ENCODE results near the gene NRXN3. TPM values are rescaled to one million over a fixed set of nuclear protein-coding genes. Genes with fewer than 3 reads are reported as not detected.

Gene NRXN3
- total RNA-seq, 1 experiment from 2014 or later, result not detected

DNA sequence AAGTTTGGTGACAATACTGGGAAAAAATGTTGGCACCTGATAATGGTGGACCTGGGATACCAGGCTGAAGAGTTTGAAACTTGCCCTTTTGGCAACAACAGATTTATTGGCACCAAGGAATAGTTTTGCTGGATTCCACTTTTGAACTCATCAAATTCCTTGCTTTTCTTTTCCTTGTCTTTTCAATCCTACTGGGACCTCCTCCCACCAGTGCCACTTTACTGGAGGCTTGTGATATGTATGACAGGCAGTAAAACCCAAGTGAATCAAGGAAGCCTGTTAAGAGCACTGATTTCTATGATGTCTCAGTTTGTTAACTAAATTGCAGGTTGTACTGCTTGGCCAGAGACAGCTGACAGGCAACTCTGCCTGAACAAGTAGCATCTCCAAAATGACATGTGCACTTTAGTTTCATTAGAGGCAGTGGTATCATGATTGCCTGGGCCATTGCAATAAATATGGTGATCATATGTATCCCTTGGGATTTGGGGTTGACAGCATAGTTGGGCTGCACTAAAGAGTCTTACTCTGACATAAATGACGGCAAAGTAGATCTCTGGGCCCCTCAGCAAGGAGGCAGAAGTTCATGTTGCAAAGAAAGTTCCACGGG lies 1475.7 kb downstream of the NRXN3 start (continued):
- TF ChIP-seq, protein P1, sequence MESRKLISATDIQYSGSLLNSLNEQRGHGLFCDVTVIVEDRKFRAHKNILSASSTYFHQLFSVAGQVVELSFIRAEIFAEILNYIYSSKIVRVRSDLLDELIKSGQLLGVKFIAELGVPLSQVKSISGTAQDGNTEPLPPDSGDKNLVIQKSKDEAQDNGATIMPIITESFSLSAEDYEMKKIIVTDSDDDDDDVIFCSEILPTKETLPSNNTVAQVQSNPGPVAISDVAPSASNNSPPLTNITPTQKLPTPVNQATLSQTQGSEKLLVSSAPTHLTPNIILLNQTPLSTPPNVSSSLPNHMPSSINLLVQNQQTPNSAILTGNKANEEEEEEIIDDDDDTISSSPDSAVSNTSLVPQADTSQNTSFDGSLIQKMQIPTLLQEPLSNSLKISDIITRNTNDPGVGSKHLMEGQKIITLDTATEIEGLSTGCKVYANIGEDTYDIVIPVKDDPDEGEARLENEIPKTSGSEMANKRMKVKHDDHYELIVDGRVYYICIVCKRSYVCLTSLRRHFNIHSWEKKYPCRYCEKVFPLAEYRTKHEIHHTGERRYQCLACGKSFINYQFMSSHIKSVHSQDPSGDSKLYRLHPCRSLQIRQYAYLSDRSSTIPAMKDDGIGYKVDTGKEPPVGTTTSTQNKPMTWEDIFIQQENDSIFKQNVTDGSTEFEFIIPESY (IDR thresholded peaks at IDR 0.05; ENCODE audit: extremely low read depth, insufficient replicate concordance, low read length), result no peak
- TF ChIP-seq FOSL1 (IDR thresholded peaks at IDR 0.05; ENCODE audit: low read depth) (no peak), JUND (IDR thresholded peaks at IDR 0.05) (no peak), CBX3 (IDR thresholded peaks at IDR 0.05; ENCODE audit: low read depth) (no peak), EZH2 (IDR thresholded peaks at IDR 0.05) (no peak), ZFX (IDR thresholded peaks at IDR 0.05) (no peak), CEBPB (IDR thresholded peaks at IDR 0.05; ENCODE audit: low read depth) (no peak), SRF (IDR thresholded peaks at IDR 0.05; ENCODE audit: low read depth) (no peak), RAD21 (IDR thresholded peaks at IDR 0.05; ENCODE audit: low read depth) (no peak)
- TF ChIP-seq, protein P2, sequence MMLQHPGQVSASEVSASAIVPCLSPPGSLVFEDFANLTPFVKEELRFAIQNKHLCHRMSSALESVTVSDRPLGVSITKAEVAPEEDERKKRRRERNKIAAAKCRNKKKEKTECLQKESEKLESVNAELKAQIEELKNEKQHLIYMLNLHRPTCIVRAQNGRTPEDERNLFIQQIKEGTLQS (IDR thresholded peaks at IDR 0.05), result no peak

DNA sequence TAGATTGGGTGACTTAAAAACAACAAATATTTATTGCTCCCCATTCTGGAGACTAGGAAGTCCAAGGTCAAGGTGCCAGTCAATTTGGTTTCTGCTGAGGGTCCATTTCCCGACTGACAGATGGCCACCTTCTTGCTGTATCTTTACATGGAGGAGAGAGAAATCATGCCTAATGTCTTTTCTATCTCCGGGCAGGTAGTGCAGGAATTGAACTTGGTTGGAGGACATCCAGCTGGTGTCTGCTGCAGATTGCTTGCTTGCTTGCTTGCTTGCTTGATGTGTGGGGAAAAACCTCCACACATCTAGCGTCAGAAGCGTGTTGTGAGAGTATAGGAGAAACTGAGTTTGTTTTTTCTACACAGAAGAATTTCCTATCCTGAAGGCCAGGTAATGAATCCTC lies 1479.7 kb downstream of the NRXN3 start:
- ChIA-PET POLR2A (no interaction called here), CTCF (no interaction called here), RAD21 (ENCODE audit: low non-redundant PET in 1 of 2, low total read pairs in 2 of 2, uncharacterized antibody in 2 of 2, unreplicated experiment in 2 of 2) (no interaction called here)
- intact Hi-C loops (cut with micrococcal nuclease), result no loop called here
- Histone ChIP-seq H4K20me1 (ENCODE audit: insufficient read depth) (no peaks in the 10 kb centered on the region), H3K4me1 (ENCODE audit: control insufficient read depth in 1 of 2, insufficient read depth in 2 of 2, low read length in 2 of 2) (no peaks in the 10 kb centered on the region), H3K9me2 (ENCODE audit: insufficient read depth) (no peaks in the 10 kb centered on the region), H3K27ac (ENCODE audit: low read depth, low read length) (no peak overlapping the region), H3K4me3 (replicated peaks in 1 of 2; ENCODE audit: low read depth in 1 of 2, low read length in 2 of 2) (no peak overlapping the region), H3K79me2 (ENCODE audit: insufficient read depth, low read length) (no peaks in the 10 kb centered on the region), H2AFZ (ENCODE audit: low read depth, low read length, poor library complexity, severe bottlenecking) (no peak overlapping the region), H3K27me3 (ENCODE audit: insufficient read depth, low read length) (no peaks in the 10 kb centered on the region), H3K9ac (ENCODE audit: low read length) (no peak overlapping the region), H3K36me3 (ENCODE audit: control insufficient read depth in 1 of 2, insufficient read depth in 2 of 2, low read length in 2 of 2) (no peaks in the 10 kb centered on the region), H3K9me3 (ENCODE audit: control insufficient read depth in 1 of 2, insufficient read depth in 1 of 2, low read depth in 1 of 2, low read length in 2 of 2) (peaks cover 17 to 32% of the 10 kb centered on the region in 2 experiments; a peak in 2 of 4 replicates), H3K4me2 (ENCODE audit: low read length) (no peak overlapping the region)
- DNase-seq (ENCODE audit: low read depth, low spot score) (no peak), ATAC-seq (no peak)
- BruUV-seq (replicated peaks), result no TSS peak
- TF ChIP-seq RAD21 (IDR thresholded peaks at IDR 0.05; ENCODE audit: low read depth), result no peak
- TF ChIP-seq POLR2A (IDR thresholded peaks at IDR 0.05; ENCODE audit: borderline replicate concordance, extremely low read depth, insufficient read depth, insufficient read length), result no peak
- TF ChIP-seq ZNF274 (IDR thresholded peaks at IDR 0.05; ENCODE audit: low read depth, low read length), result no peak
- no peak for TF ChIP-seq EZH2phosphoT487 (IDR thresholded peaks at IDR 0.05; ENCODE audit: borderline replicate concordance)
- TF ChIP-seq, protein P1 (IDR thresholded peaks at IDR 0.05; ENCODE audit: extremely low read depth, insufficient replicate concordance, low read length), result no peak
- TF ChIP-seq CEBPB (IDR thresholded peaks at IDR 0.05; ENCODE audit: low read depth), result no peak
- TF ChIP-seq SRF (IDR thresholded peaks at IDR 0.05; ENCODE audit: low read depth), result no peak
- TF ChIP-seq JUND (IDR thresholded peaks at IDR 0.05), result no peak
- no peak for TF ChIP-seq ZFX (IDR thresholded peaks at IDR 0.05)
- no peak for TF ChIP-seq TCF7L2 (IDR thresholded peaks at IDR 0.05; ENCODE audit: borderline replicate concordance, extremely low read depth, insufficient read depth, insufficient read length)
- no peak for TF ChIP-seq CBX3 (IDR thresholded peaks at IDR 0.05; ENCODE audit: low read depth)
- TF ChIP-seq EGR1 (IDR thresholded peaks at IDR 0.05; ENCODE audit: low read depth), result no peak
- no peak for TF ChIP-seq SIN3A (IDR thresholded peaks at IDR 0.05; ENCODE audit: low read depth)
- TF ChIP-seq POLR2AphosphoS5 (IDR thresholded peaks at IDR 0.05; ENCODE audit: low read depth, low read length), result no peak
- TF ChIP-seq, protein P3, sequence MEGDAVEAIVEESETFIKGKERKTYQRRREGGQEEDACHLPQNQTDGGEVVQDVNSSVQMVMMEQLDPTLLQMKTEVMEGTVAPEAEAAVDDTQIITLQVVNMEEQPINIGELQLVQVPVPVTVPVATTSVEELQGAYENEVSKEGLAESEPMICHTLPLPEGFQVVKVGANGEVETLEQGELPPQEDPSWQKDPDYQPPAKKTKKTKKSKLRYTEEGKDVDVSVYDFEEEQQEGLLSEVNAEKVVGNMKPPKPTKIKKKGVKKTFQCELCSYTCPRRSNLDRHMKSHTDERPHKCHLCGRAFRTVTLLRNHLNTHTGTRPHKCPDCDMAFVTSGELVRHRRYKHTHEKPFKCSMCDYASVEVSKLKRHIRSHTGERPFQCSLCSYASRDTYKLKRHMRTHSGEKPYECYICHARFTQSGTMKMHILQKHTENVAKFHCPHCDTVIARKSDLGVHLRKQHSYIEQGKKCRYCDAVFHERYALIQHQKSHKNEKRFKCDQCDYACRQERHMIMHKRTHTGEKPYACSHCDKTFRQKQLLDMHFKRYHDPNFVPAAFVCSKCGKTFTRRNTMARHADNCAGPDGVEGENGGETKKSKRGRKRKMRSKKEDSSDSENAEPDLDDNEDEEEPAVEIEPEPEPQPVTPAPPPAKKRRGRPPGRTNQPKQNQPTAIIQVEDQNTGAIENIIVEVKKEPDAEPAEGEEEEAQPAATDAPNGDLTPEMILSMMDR (IDR thresholded peaks at IDR 0.05 in 2 of 3, conservative IDR thresholded peaks at IDR 0.05 in 1 of 3; ENCODE audit: borderline replicate concordance in 1 of 3, insufficient read depth in 1 of 3, low read depth in 2 of 3, low read length in 2 of 3), result no peak
- no peak for TF ChIP-seq ELF1 (IDR thresholded peaks at IDR 0.05; ENCODE audit: borderline replicate concordance, low read depth)

Measured in HCT116 (cell line).